Measurements from ENCODE around the gene GALC. TPM values are rescaled to one million over a fixed set of nuclear protein-coding genes. Genes with fewer than 3 reads are reported as not detected.

GALC gene
- total RNA-seq, 1 donor from 2014 or later = 9.8 TPM

GRCh38 chr14:87888136-87888999 is 104.6 kb downstream of the GALC start:
- DNase-seq (ENCODE audit: low read depth in 2 of 2) = no peak

GRCh38 chr14:87883750-87884149 is 109.2 kb downstream of the GALC start:
- peak in 1 of 2 donors; percentile 18 for DNase-seq (ENCODE audit: low read depth in 2 of 2)

Other genes starting within 250 kb of the GALC start
- 0.13 TPM in 2 replicates for gene GPR65, start 12.0 kb upstream of the GALC start, total RNA-seq

Data from dermis microvascular lymphatic vessel endothelial cell (primary cell).